ENCODE data around the gene CELF6.

Gene CELF6

GRCh38 chr15:72319985-72320671 is at the start of gene CELF6:
Gene CELF6, minus strand, starts transcription at chr15:72320157. Its CDS starts 283 bp downstream, at chr15:72319874.
- H3K27ac ChIP-seq: no peak within 1 kb of the TSS
- DNase-seq: peak; percentile 58 to 75
- peaks cover 0 to 6% (median 0%) of the 10 kb centered on the region in 3 donors for H3K36me3 ChIP-seq
- H3K4me3 ChIP-seq: peak within 1 kb of the TSS; percentile 44 to 55
- no peaks in the 10 kb centered on the region for H3K27me3 ChIP-seq
- H3K4me1 ChIP-seq: peaks cover 0 to 14% (median 13%) of the 10 kb centered on the region in 4 donors
- intact Hi-C loops (cut with DNase I; ENCODE audit: low total_unique reads): no loop called here
- TF ChIP-seq CTCF (IDR thresholded peaks at IDR 0.05): no peak
- H3K9me3 ChIP-seq: no peaks in the 10 kb centered on the region

- H3K9me3 ChIP-seq: no peaks in the 10 kb centered on the region
- DNase-seq: peak; percentile 66 to 68
- TF ChIP-seq CTCF (IDR thresholded peaks at IDR 0.05): no peak
- peaks cover 0 to 19% (median 9%) of the 10 kb centered on the region in 4 donors for H3K4me1 ChIP-seq
- H3K4me3 ChIP-seq: no peak overlapping the region
- H3K27ac ChIP-seq: no peak overlapping the region
- intact Hi-C loops (cut with DNase I; ENCODE audit: low total_unique reads): no loop called here
- H3K27me3 ChIP-seq: no peaks in the 10 kb centered on the region
- peaks cover 0 to 31% (median 3%) of the 10 kb centered on the region in 3 donors for H3K36me3 ChIP-seq
These were observed 48.9 kb upstream of the CELF6 start for GRCh38 chr15:72368899-72369298.

DNA sequence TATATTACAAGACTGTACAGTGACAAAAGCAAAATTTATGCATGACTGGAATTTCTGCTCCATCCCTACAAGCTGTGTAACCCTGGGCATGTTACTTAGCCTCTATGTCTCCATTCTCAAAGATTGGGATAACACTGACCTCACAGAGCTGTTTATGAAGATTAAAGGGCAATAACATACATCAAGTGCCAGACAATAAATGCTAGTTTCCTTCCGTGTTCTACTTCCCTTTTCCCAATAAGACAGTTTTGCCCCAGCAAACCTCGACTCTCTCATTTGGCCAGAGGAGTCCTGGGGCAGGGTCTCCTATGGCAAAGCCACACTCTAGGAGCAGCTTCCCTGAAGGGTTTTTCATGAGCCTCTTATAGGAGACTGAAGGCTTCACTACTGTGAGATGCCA is 48.4 kb upstream of the CELF6 start:
- Histone ChIP-seq H3K9me3 (no peaks in the 10 kb centered on the region), H3K27me3 (no peaks in the 10 kb centered on the region), H3K4me1 (peaks cover 0 to 13% (median 6%) of the 10 kb centered on the region in 4 donors), H3K36me3 (peaks cover 0 to 31% (median 3%) of the 10 kb centered on the region in 3 donors), H3K4me3 (no peak overlapping the region), H3K27ac (no peak overlapping the region)
- TF ChIP-seq CTCF (IDR thresholded peaks at IDR 0.05): no peak
- intact Hi-C loops (cut with DNase I; ENCODE audit: low total_unique reads): no loop called here
- no peak for DNase-seq

GRCh38 chr15:72365844-72366243 is 45.9 kb upstream of the CELF6 start:
- Histone ChIP-seq H3K27me3 (no peaks in the 10 kb centered on the region), H3K9me3 (no peaks in the 10 kb centered on the region), H3K4me3 (no peak overlapping the region), H3K36me3 (peaks cover 0 to 20% (median 3%) of the 10 kb centered on the region in 3 donors), H3K4me1 (peaks cover 0 to 7% (median 0%) of the 10 kb centered on the region in 4 donors), H3K27ac (no peak overlapping the region)
- intact Hi-C loops (cut with DNase I; ENCODE audit: low total_unique reads): no loop called here
- no peak for TF ChIP-seq CTCF (IDR thresholded peaks at IDR 0.05)
- no peak for DNase-seq

DNA sequence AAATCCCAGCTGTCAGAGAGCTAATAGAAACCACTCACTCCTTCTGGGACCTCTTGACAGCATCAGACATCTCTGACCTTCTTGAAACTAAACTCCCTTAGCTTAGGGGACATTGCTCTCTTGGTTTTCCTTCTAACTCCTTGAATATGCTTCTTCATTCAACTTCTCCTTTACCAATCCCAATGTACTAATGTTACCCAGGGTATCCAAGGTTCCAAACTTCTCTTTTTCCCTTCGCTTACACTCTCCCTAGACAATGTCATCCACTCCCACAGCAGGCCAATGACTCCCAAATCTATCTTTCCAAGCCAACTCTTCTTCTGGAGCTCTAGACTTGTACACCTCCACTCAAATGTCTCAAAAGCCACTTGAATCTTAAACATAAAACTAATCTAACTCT is 41.2 kb upstream of the CELF6 start:
- H3K27me3 ChIP-seq: no peaks in the 10 kb centered on the region
- peaks cover 0 to 12% (median 1%) of the 10 kb centered on the region in 4 donors for H3K4me1 ChIP-seq
- no peak for DNase-seq
- peaks cover 7 to 11% (median 9%) of the 10 kb centered on the region in 3 donors for H3K36me3 ChIP-seq
- H3K9me3 ChIP-seq: no peaks in the 10 kb centered on the region
- no peak overlapping the region for H3K27ac ChIP-seq
- no peak for TF ChIP-seq CTCF (IDR thresholded peaks at IDR 0.05)
- intact Hi-C loops (cut with DNase I; ENCODE audit: low total_unique reads): loop anchor here (5.0 kb wide), 1 partner anchor 69 kb away; no protein-coding TSS in a partner anchor
- H3K4me3 ChIP-seq: no peak overlapping the region

All from tibial artery (tissue), 4 donors.